Measurements from ENCODE around the gene EIF4ENIF1.

DNA sequence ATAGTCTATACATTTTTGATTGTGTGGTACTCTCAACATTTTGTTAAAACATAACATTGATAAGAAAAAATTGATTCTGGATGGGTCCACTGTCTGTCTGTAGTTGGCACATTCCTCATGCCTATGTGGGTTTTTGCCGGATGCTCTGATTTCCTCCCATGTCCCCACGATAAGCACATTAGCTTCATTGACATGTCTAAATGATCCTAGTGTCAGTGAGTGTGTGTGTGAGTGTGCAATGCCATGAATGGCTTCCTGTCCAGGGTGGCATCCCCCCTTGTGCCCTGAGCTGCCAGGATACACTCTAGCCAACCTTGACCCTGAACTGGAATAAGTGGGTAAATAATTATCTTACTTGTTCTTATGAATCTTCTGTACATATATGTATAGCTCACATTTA lies 12.1 kb upstream of the EIF4ENIF1 start:
- TF ChIP-seq, protein P1, sequence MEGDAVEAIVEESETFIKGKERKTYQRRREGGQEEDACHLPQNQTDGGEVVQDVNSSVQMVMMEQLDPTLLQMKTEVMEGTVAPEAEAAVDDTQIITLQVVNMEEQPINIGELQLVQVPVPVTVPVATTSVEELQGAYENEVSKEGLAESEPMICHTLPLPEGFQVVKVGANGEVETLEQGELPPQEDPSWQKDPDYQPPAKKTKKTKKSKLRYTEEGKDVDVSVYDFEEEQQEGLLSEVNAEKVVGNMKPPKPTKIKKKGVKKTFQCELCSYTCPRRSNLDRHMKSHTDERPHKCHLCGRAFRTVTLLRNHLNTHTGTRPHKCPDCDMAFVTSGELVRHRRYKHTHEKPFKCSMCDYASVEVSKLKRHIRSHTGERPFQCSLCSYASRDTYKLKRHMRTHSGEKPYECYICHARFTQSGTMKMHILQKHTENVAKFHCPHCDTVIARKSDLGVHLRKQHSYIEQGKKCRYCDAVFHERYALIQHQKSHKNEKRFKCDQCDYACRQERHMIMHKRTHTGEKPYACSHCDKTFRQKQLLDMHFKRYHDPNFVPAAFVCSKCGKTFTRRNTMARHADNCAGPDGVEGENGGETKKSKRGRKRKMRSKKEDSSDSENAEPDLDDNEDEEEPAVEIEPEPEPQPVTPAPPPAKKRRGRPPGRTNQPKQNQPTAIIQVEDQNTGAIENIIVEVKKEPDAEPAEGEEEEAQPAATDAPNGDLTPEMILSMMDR (IDR thresholded peaks at IDR 0.05; ENCODE audit: low read length) = no peak
- TF ChIP-seq EZH2 (optimal IDR thresholded peaks at IDR 0.05; ENCODE audit: low read depth, low read length) = no peak
